HepG2 (cell line): Measurements from ENCODE around the gene CLASP1. TPM values are rescaled to one million over a fixed set of nuclear protein-coding genes. Genes with fewer than 3 reads are reported as not detected.
A peak's percentile ranks its signal among the peaks of the same experiment; 100 is the strongest.

ENCODE experiments used
- AGO2 ChIP-seq: fragments of 200-400 bp; formaldehyde crosslinking; optimal IDR thresholded peaks from 2 replicates; pipeline ENCODE3; 2017; ENCODE audit warnings: mild to moderate bottlenecking, low read depth, low read length, moderate library complexity
- BHLHE40 ChIP-seq: IDR thresholded peaks from 2 replicates; pipeline ENCODE4 v1.6.1; 2011; ENCODE audit warnings: low read length, improper control_type of control experiment
- CENPX ChIP-seq: sonication (generic); formaldehyde crosslinking; IDR thresholded peaks from 2 replicates; pipeline ENCODE4 v1.9.0; 2021; ENCODE audit warnings: mild to moderate bottlenecking, missing genetic modification reagents, moderate library complexity
- FOXA1 ChIP-seq, 2 experiments: fragments of 450-650 bp in 1 of 2; sonication (generic) in 1 of 2; formaldehyde crosslinking in 1 of 2; IDR thresholded peaks; 2 replicates each; pipeline versions ENCODE4 v1.4.0 to v1.6.1; 2016 to 2020; ENCODE audit warnings: missing genetic modification reagents in 1 of 2
- FOXA3 ChIP-seq: IDR thresholded peaks from 2 replicates; pipeline ENCODE4 v1.6.1; 2016; ENCODE audit warnings: missing genetic modification reagents, missing compliant biosample characterization
- KAT8 ChIP-seq: IDR thresholded peaks from 2 replicates; pipeline ENCODE4 v1.6.1; 2016; ENCODE audit warnings: missing genetic modification reagents, missing compliant biosample characterization
- NKX3-1 ChIP-seq: sonication (generic); formaldehyde crosslinking; IDR thresholded peaks from 2 replicates; pipeline ENCODE4 v1.5.0; 2020; ENCODE audit warnings: missing genetic modification reagents
- SALL1 ChIP-seq: sonication (generic); formaldehyde crosslinking; IDR thresholded peaks from 2 replicates; pipeline ENCODE4 v1.8.0; 2022; ENCODE audit warnings: mild to moderate bottlenecking, missing genetic modification reagents
- SPEN ChIP-seq: sonication (generic); formaldehyde crosslinking; IDR thresholded peaks from 2 replicates; pipeline ENCODE4 v1.5.1; 2020; ENCODE audit warnings: low read depth, mild to moderate bottlenecking, missing genetic modification reagents
- SYNCRIP ChIP-seq: fragments of 200-400 bp; formaldehyde crosslinking; IDR thresholded peaks from 2 replicates; pipeline ENCODE4 v1.6.1; 2018; ENCODE audit warnings: mild to moderate bottlenecking, low read depth, low read length; ENCODE audit not compliant: insufficient read depth
- TCF7L2 ChIP-seq: IDR thresholded peaks from 2 replicates; pipeline ENCODE4 v1.6.1; 2011; ENCODE audit warnings: mild to moderate bottlenecking, low read depth, low read length, moderate library complexity
- U2AF2 ChIP-seq: fragments of 200-400 bp; formaldehyde crosslinking; IDR thresholded peaks from 2 replicates; pipeline ENCODE4 v1.6.1; 2017; ENCODE audit warnings: low read depth, mild to moderate bottlenecking, low read length
- UBTF ChIP-seq: sonication (generic); formaldehyde crosslinking; IDR thresholded peaks from 2 replicates; pipeline ENCODE4 v1.4.0; 2020; ENCODE audit warnings: mild to moderate bottlenecking, missing genetic modification reagents
- YY1 ChIP-seq: IDR thresholded peaks from 2 replicates; pipeline ENCODE4 v1.6.1; 2011; ENCODE audit warnings: low read length, low read depth, moderate library complexity, mild to moderate bottlenecking; ENCODE audit not compliant: insufficient read depth, insufficient replicate concordance
- ZBTB26 ChIP-seq: IDR thresholded peaks from 2 replicates; pipeline ENCODE4 v1.6.1; 2016; ENCODE audit warnings: missing compliant biosample characterization, missing genetic modification reagents, borderline replicate concordance
- ZMYM2 ChIP-seq: sonication (generic); formaldehyde crosslinking; IDR thresholded peaks from 2 replicates; pipeline ENCODE4 v1.8.0; 2022; ENCODE audit warnings: mild to moderate bottlenecking, missing genetic modification reagents
- ZNF383 ChIP-seq: sonication (generic); formaldehyde crosslinking; IDR thresholded peaks from 2 replicates; pipeline ENCODE4 v1.4.0; 2020; ENCODE audit warnings: missing genetic modification reagents, mild to moderate bottlenecking, borderline replicate concordance
- ZNF496 ChIP-seq: sonication (generic); formaldehyde crosslinking; IDR thresholded peaks from 2 replicates; pipeline ENCODE4 v1.8.1; 2023; ENCODE audit warnings: mild to moderate bottlenecking, moderate library complexity, missing genetic modification reagents; ENCODE audit not compliant: insufficient replicate concordance
- ZNF556 ChIP-seq: sonication (generic); formaldehyde crosslinking; IDR thresholded peaks from 2 replicates; pipeline ENCODE4 v1.4.0; 2020; ENCODE audit warnings: mild to moderate bottlenecking, missing genetic modification reagents, borderline replicate concordance
- ZNF557 ChIP-seq: sonication (generic); formaldehyde crosslinking; IDR thresholded peaks from 2 replicates; pipeline ENCODE4 v1.4.0; 2020; ENCODE audit warnings: missing genetic modification reagents
- ZNF569 ChIP-seq: sonication (generic); formaldehyde crosslinking; IDR thresholded peaks from 2 replicates; pipeline ENCODE4 v1.5.0; 2020; ENCODE audit warnings: mild to moderate bottlenecking, missing genetic modification reagents, moderate library complexity, borderline replicate concordance
- ZNF614 ChIP-seq: IDR thresholded peaks from 2 replicates; pipeline ENCODE4 v1.6.1; 2018; ENCODE audit warnings: missing biosample characterization, missing genetic modification reagents, inconsistent platforms, borderline replicate concordance
- ZNF775 ChIP-seq: sonication (generic); formaldehyde crosslinking; IDR thresholded peaks from 2 replicates; pipeline ENCODE4 v1.4.0; 2020; ENCODE audit warnings: missing genetic modification reagents, mild to moderate bottlenecking, moderate library complexity, borderline replicate concordance
- polyA plus RNA-seq, 8 experiments: library from polyadenylated mRNA; depleted of rRNA in 3 of 8; stranded (reverse) in 7 of 8; unstranded in 1 of 8; fragments of >200 nt; fragmentation: Illumina TruSeq in 4 of 8; extraction: Trizol in 4 of 8; gene quantifications; 2 replicates each; pipeline versions ENCODE4 v1.2.1 to v1.2.3, GENCODE V29; 2011 to 2016; ENCODE audit warnings: low read depth in 4 of 8, missing spikeins in 1 of 8, mixed read lengths in 1 of 8; ENCODE audit not compliant: insufficient read depth in 1 of 8
- total RNA-seq, 5 experiments: library from RNA; depleted of rRNA; stranded (reverse); fragments of >200 nt; fragmentation: Illumina TruSeq; extraction: Trizol; gene quantifications; 2 replicates each; pipeline ENCODE4 v1.2.3, GENCODE V29; 2016; ENCODE audit warnings: low read depth in 1 of 5

The CLASP1 gene
- total and polyA plus RNA-seq, 2 of the 13 experiments (the other 11 are each of a cell fraction or from before 2014, with no cell fraction given): 11.7 to 47.9 TPM

GRCh38 chr2:121334581-121335293 lies 314.5 kb downstream of the CLASP1 start (continued):
- 0 out of 2 replicates have a peak, but pooled peaks have one; percentile 34 for TF ChIP-seq SPEN (CRISPR knock-in tag)
- no peak for TF ChIP-seq TCF7L2
- TF ChIP-seq ZNF614 (CRISPR knock-in tag): no peak
- TF ChIP-seq U2AF2: no peak
- TF ChIP-seq UBTF (CRISPR knock-in tag): peak; percentile 36; the same call in 1 of the 2 replicates
- no peak for TF ChIP-seq BHLHE40
- no peak for TF ChIP-seq FOXA3
- TF ChIP-seq SALL1 (CRISPR knock-in tag): peak; percentile 24
- TF ChIP-seq ZNF383 (CRISPR knock-in tag): 0 out of 2 replicates have a peak, but pooled peaks have one; percentile 48
- no peak for TF ChIP-seq ZNF557 (CRISPR knock-in tag)
- TF ChIP-seq FOXA1 (IDR thresholded peaks at IDR 0.05): no peak
- TF ChIP-seq FOXA1 (CRISPR knock-in tag; IDR thresholded peaks at IDR 0.05): no peak
- no peak for TF ChIP-seq ZNF496 (CRISPR knock-in tag)
- TF ChIP-seq ZNF556: 0 out of 2 replicates have a peak, but pooled peaks have one; percentile 21
- TF ChIP-seq NKX3-1 (CRISPR knock-in tag): no peak
- 0 out of 2 replicates have a peak, but pooled peaks have one; percentile 35 for TF ChIP-seq ZNF775 (CRISPR knock-in tag)
- no peak for TF ChIP-seq CENPX
- TF ChIP-seq SYNCRIP: no peak
- peak; percentile 15 for TF ChIP-seq YY1
- no peak for TF ChIP-seq ZMYM2 (CRISPR knock-in tag)
- TF ChIP-seq ZBTB26 (CRISPR knock-in tag): no peak; the same call in 1 of the 2 replicates
- no peak for TF ChIP-seq ZNF569 (CRISPR knock-in tag)
- TF ChIP-seq KAT8 (CRISPR knock-in tag): no peak
- TF ChIP-seq AGO2: no peak
